GM18508 (cell line): Measurements from ENCODE around the gene TECPR2.
"Not testable (repeated sequence)": the region's sequence is repeated elsewhere in the genome, so short reads cannot be mapped to it uniquely, and the experiment has no call there.

Experiments used
- ATAC-seq: cut with Tn5 transposase; IDR thresholded peaks from one replicate; pipeline ENCODE4 v1.9.1; 2021; ENCODE audit warnings: moderate number of reproducible peaks; ENCODE audit not compliant: insufficient read depth, unreplicated experiment

The TECPR2 gene

GRCh38 chr14:102516531-102517391 lies 154.0 kb downstream of the TECPR2 start:
- no peak for ATAC-seq

DNA sequence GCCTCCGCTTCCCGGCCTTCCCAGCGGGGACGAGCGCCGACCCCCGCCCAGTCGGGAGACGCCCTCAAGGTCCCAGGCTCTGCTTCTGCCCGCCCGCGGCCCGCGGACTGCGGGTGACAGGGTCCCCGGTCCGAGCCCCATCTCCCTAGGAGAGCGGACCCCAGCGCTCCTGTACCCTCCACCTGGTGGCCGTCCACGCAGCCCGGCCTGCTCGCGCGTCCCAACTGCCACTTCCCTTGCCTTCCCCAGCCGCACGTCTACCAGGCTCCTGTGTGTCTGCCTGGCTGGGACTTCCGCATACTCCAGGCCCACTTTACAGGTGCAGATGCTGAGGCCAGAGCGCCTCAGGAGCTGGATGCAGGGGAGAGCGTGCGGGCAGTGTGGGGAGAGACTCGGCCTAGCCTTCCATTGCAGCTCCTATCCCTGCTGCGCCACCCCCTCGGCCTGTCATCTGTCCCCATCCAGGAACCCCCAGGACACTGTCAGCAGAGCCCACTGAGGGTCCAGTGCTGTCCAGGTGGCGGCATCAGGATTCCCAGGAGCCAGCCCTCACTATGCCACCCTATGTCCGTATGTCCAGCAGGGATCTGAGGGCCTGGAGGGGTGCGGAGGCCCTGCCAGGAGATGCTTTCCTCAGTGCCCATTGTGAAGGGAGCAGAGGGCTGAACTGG lies 154.8 kb downstream of the TECPR2 start:
- ATAC-seq, result no peak

DNA sequence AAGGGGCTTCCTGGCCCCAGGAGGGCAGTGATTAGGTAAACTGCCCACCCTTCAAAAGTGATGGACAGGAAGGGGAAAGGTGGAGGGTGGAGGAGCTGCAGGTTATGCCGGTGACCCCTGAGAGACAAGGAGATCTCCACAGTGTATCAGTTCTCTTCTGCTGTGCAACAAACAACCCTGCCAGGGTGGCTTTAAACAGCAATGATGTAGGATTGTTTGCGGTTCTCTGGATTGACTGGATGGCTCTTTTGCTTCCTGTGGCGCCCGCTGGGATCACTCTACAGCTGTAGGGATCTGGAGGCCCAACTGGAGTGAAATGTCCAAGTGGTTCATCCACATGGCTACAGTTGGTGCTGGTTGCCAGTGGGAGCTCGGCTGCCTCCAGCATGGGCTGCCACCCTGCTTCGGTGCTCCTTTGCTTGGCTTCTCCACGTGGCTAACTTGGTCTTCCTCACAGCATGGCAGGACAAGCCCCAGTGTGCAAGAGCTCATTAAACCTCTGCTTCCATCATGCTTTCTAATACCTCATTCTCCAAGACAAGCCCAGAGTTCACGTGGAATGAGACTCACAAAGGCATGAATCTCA lies 155.4 kb downstream of the TECPR2 start:
- ATAC-seq, result no peak

- not testable (repeated sequence) for ATAC-seq
Measured at GRCh38 chr14:102519709-102520108, 157.0 kb downstream of the TECPR2 start.

GRCh38 chr14:102523200-102523568 lies 160.4 kb downstream of the TECPR2 start:
- ATAC-seq, result no peak

GRCh38 chr14:102523569-102524450 lies 161.1 kb downstream of the TECPR2 start:
- ATAC-seq, result no peak

GRCh38 chr14:102524451-102525218 lies 161.9 kb downstream of the TECPR2 start:
- peak; percentile 89 for ATAC-seq

GRCh38 chr14:102525219-102525928 lies 162.6 kb downstream of the TECPR2 start:
- ATAC-seq, result no peak

DNA sequence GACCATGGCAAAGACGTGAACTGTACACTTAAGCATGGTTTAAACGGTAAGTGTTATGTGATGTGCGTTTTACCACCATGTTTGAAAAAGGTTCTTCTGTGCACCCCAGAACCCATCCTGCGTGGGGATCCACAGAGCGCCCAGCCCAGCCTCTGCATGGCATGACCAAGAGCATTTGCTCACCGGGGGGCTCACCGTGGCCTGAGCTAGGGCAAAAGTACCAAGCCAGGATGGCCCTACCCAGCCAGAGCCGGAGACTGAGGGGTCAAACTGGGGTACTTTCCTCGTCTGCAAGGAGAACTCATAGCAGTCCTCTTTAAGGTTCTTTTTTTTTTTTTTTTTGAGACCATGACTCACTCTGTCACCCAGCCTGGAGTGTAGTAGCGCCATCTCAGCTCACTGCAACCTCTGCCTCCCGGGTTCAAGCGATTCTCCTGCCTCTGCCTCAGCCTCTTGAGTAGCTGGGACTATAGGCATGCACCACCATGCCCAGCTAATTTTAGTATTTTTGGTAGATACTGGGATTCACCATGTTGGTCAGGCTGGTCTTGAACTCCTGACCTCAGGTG lies 163.3 kb downstream of the TECPR2 start:
- no peak for ATAC-seq

- no peak for ATAC-seq
Measured at GRCh38 chr14:102528431-102529170, 165.9 kb downstream of the TECPR2 start.

GRCh38 chr14:102530828-102531478 lies 168.2 kb downstream of the TECPR2 start:
- no peak for ATAC-seq

- no peak for ATAC-seq
Measured at GRCh38 chr14:102532204-102532658, 169.5 kb downstream of the TECPR2 start.

- ATAC-seq, result no peak
Measured at GRCh38 chr14:102537981-102538601, 175.3 kb downstream of the TECPR2 start.

GRCh38 chr14:102538602-102539543 lies 176.1 kb downstream of the TECPR2 start:
- ATAC-seq, result no peak

GRCh38 chr14:102539544-102540314 lies 177.0 kb downstream of the TECPR2 start:
- ATAC-seq, result no peak
